IPS DF 4.7 (cell line): ENCODE results near the gene LIN9.
A peak's percentile ranks its signal among the peaks of the same experiment; 100 is the strongest.
"Not testable (repeated sequence)": the region's sequence is repeated elsewhere in the genome, so short reads cannot be mapped to it uniquely, and the experiment has no call there.

ENCODE experiments used
- DNase-seq: peaks from one replicate; pipeline ENCODE4 v3.0.0-alpha.2; 2013; ENCODE audit warnings: low spot score; ENCODE audit errors: extremely low read depth

LIN9 gene, protein sequence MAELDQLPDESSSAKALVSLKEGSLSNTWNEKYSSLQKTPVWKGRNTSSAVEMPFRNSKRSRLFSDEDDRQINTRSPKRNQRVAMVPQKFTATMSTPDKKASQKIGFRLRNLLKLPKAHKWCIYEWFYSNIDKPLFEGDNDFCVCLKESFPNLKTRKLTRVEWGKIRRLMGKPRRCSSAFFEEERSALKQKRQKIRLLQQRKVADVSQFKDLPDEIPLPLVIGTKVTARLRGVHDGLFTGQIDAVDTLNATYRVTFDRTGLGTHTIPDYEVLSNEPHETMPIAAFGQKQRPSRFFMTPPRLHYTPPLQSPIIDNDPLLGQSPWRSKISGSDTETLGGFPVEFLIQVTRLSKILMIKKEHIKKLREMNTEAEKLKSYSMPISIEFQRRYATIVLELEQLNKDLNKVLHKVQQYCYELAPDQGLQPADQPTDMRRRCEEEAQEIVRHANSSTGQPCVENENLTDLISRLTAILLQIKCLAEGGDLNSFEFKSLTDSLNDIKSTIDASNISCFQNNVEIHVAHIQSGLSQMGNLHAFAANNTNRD

GRCh38 chr1:226308723-226309397 lies at the start of gene LIN9:
TSS of gene LIN9 (minus strand) at chr1:226309164. CDS start at chr1:226309139, 25 bp downstream.
- peak; percentile 66 for DNase-seq

DNA sequence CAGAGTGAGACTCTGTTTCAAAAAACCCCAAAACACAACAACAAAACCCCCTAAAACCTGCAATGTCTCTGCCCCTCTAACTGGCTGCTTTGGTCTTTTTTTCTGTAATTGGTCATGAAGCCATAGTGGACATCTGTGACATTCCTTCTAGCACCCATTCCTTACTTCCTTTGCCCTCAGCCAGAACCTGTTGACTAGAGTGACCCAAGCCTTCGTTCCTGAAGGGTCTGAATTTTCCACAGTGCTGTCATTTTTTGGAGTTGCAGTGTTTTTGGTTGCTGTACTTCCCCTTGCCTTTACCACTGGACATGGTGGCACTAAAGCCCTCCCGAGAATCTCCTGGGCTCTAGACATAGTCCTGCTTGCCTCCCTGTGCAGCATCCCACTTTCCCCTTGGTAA lies 48.5 kb upstream of the LIN9 start:
- DNase-seq, result no peak

- no peak for DNase-seq
Measured at GRCh38 chr1:226355669-226356551, 46.9 kb upstream of the LIN9 start.

- DNase-seq, result no peak
Measured at GRCh38 chr1:226355016-226355415, 46.1 kb upstream of the LIN9 start.

DNA sequence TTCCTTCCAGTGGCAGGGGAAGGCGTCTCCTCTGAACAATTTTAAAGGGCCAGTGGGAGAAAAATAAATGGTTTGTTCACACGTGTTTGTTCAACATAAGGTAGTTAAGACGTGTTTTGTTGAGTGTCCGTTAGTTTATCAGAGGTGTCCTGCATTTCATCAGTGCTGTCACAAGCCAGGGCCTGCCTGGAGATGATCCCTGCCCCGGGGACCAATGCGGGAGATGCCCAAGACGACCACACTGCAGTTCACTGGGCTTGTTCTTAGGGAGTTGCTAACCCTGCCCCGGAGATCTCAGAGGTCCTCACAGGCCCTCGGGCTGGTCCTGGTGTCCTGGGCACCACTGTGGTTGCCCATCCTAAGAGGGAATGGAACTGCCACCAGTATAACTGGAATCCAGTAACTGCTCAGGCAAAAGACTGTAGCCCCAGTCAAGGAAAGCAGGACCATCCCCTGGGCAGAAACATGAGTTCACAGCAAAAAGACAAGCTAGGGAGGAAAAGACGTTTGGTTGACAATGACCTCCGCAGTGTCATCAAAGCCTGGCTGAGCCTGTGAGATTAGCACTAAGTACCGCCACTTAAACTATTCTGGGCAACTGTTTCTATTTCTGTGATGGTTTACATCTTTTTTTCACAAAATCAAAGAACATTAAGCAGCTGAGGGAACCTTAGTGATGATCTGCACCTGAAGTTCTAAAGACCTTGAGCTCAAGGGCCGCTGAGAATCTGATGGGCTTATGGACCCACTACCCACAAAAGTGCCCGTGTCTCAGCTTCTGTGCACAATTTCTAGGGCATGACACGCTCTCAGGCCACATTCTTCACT lies 44.9 kb upstream of the LIN9 start:
- no peak for DNase-seq

DNA sequence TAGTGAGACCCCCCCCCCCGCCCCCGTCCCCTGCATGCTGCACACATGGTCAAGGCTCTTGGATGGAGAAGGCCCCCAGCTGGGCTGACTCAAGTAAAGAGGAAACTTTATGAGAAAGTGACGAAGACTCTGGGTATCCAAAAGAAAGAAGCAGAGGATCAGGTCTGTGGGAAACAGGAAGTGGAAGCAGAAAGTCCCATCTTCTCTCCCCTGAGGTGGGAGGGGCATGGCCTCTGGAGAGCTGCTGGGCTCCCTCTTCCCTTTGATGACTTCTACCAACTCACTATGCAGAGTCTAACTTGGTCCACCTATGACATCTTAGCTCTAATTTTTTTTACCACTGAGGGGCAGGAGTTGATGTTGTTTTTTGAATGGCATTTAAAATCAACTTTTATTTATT lies 42.7 kb upstream of the LIN9 start:
- DNase-seq, result no peak

DNA sequence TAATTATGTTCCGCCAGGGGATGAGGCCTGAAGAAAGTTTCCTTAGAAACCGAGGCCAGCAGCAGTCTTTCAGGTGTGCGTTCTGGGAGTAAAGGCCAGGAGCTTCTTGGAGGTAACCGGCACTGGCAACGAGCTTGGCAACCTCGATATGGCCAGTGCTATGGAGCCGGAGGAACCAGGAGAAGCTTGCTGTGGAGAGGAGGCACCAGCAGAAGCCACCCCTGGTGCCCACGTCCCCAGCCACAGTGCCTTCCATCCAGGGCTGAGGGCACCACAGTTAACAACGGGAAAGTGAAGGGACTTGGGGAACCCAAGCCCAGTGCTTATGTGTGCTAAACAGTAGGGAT lies 41.5 kb upstream of the LIN9 start:
- no peak for DNase-seq

GRCh38 chr1:226349801-226350518 lies 41.0 kb upstream of the LIN9 start:
- DNase-seq, result no peak

DNA sequence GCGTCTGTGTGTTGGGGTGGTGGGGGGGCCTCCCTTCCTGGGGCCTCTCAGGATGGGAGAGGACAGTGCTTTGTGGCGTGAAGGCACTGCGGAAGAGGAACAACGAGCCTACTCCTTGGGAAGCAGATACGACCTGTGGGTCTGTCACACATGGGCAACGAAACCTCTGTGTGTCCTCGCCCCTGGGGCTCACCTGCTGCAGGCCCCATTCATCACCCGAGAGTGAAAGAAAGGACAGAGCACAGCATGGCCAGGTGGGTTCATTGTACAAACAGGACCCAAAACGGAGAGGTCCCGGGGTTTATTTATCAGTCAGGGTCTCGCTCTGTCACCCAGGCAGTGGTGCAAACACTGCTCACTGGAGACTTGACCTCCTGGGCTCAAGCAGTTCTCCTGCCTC lies 40.1 kb upstream of the LIN9 start:
- DNase-seq, result no peak

- no peak for DNase-seq
Measured at GRCh38 chr1:226344441-226345259, 35.7 kb upstream of the LIN9 start.

GRCh38 chr1:226342656-226343055 lies 33.7 kb upstream of the LIN9 start:
- DNase-seq, result no peak

- not testable (repeated sequence) for DNase-seq
Measured at GRCh38 chr1:226340111-226340510, 31.1 kb upstream of the LIN9 start.

DNA sequence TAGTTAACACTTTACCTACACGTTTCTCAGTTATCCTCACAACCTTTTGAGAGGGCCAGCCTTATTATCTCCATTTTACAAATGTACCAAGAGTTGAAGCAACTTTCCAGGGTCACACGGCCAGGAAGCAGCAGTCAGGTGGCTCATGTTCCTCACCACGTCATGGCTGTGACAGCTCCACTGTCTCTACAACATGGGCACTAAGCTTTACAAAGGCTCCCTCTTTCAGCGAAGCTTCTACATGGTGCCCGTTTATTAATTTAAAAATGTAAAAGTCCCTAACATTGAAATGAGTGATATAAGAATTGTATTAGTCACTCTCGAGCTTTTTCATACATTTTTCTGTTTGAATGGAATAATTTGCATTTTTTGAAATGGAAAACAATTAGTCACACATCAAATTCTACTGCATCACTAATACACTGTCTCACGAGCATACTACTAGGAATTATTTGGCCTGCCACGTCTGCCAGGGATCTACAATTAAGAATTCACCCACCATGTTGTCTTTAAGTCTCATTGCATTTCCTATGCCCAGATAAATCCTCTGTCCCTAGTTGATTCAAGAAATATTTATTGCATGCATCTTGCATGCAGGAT lies 28.4 kb upstream of the LIN9 start:
- DNase-seq, result no peak

DNA sequence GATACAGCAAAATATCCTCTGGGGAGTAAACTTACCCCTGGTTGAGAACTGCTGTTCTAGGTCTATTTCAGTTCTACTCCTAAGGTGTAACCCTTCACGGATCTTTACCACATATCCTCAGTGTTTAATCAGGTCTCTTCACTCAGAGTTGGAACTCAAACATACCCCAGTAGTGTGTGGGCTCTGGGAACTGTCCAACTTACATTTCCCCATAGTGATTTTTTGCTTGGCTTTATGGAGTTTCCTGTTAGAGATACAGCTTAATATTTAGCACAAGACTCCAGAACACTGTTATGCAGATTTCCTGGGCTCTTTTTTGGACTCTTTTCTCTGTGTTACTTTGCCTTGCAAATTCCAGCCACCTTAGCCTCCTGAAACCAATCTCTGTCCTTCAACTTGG lies 26.7 kb upstream of the LIN9 start:
- no peak for DNase-seq

DNA sequence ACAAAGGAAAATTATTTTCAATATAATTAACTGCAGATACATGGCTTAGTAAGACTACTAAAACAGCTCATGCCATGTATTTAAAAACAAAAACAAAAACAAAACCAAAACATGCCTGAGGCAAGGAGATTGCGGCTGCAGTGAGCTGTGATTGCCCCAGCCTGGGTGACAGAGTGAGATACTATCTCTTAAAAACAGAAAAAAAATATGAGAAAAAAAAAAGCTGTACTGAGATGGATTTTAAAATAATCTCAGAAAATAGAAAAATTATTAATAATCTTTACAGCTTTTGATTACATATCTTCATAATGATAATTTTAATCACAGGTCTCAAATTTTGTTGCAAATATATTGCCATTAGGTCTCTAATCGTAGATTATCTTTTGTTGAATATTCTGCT lies 24.0 kb upstream of the LIN9 start:
- no peak for DNase-seq

DNA sequence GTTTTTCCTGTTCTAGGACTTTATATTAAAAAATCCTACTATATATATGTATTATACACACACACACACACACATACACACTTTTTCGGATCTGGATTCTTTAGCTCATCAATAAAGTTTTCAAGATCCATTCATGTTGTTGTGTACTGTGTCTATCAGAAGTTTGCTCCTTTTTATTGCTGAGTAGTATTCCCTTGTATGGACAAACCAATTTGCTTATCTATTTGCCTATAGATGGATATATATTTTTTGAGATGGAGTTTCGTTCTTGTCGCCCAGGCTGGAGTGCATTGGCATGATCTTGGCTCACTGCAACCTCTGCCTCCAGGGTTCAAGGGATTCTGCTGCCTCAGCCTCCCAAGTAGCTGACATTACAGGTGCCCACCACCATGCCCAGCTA lies 20.3 kb upstream of the LIN9 start:
- no peak for DNase-seq

DNA sequence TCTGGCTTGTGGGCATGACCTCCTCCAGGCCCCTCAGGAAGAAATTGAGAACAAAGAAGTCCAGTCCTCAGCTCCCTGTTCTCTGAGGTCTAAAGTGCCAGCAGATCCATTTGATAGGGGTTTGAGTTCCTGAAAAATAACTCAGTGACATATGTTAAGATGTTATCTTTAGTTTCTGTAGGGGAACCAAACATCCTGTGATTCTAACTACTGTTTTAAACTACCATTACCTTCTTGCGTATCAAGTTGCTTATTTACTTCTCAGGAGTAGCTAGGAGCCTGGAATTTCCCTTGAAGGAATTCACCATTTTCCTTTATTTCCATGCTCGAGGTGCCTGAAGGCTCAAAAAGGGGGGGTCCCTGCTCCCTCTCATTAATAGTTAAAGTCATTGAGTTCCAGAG lies 18.8 kb upstream of the LIN9 start:
- DNase-seq, result no peak

DNA sequence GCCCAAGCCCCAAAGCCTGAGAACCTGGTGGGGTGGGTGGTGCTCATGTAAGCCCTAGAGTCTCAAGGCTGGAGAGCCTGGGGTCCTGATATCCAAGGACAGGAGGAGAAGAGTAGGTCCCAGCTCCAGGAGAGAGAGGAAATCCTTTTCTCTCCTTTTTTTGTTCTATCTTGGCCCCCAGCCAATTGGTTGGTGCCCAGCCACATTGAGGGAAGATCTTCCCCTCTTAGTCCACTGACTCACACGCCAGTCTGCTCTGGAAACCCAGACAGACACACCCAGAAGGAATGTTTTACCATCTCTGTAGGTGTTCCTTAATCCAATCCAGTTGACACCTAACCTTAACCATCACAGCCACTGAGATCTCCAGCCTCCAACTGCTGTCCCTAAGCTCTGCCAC lies 16.2 kb upstream of the LIN9 start:
- DNase-seq, result no peak

GRCh38 chr1:226324479-226324878 lies 15.5 kb upstream of the LIN9 start:
- no peak for DNase-seq
